Mesenchymal stem cell (in vitro differentiated cells and primary cell): ENCODE data around the gene CDH10.

Experiments
- DNase-seq: peaks from one replicate; pipeline ENCODE4 v3.0.0-alpha.2; 2013
- H2AFZ ChIP-seq: one replicate; pipeline ENCODE4 v1.6.1; 2013; ENCODE audit warnings: low read depth, mild to moderate bottlenecking, control low read depth, inconsistent platforms, low read length, moderate library complexity
- H2AK5ac ChIP-seq: 2 replicates; pipeline ENCODE4 v1.6.1; 2013; ENCODE audit warnings: low read length, moderate library complexity, mild to moderate bottlenecking, inconsistent platforms; ENCODE audit not compliant: severe bottlenecking
- H2BK120ac ChIP-seq: one replicate; pipeline ENCODE4 v1.6.1; 2013; ENCODE audit warnings: low read depth, mild to moderate bottlenecking, inconsistent platforms, low read length, moderate library complexity
- H2BK12ac ChIP-seq, 2 experiments: one replicate each; pipeline ENCODE4 v1.6.1; 2013; ENCODE audit warnings: inconsistent platforms in 2 of 2, low read length in 2 of 2, mild to moderate bottlenecking in 2 of 2, moderate library complexity in 2 of 2, control low read depth in 1 of 2
- H2BK15ac ChIP-seq: one replicate; pipeline ENCODE4 v1.6.1; 2013; ENCODE audit warnings: mild to moderate bottlenecking, low read depth, inconsistent platforms; ENCODE audit not compliant: poor library complexity, severe bottlenecking
- H2BK5ac ChIP-seq: 2 replicates; pipeline ENCODE4 v1.6.1; 2013; ENCODE audit warnings: low read depth, mild to moderate bottlenecking, low read length, control low read depth, inconsistent platforms; ENCODE audit not compliant: poor library complexity, severe bottlenecking
- H3K14ac ChIP-seq, 2 experiments: one replicate each; pipeline ENCODE4 v1.6.1; 2013; ENCODE audit warnings: inconsistent platforms in 2 of 2, low read length in 2 of 2, control low read depth in 1 of 2, mild to moderate bottlenecking in 1 of 2, moderate library complexity in 1 of 2
- H3K18ac ChIP-seq, 2 experiments: one replicate each; pipeline ENCODE4 v1.6.1; 2013; ENCODE audit warnings: inconsistent platforms in 2 of 2, low read length in 2 of 2, control low read depth in 1 of 2, low read depth in 1 of 2, mild to moderate bottlenecking in 1 of 2
- H3K23ac ChIP-seq, 2 experiments: one replicate each; pipeline ENCODE4 v1.6.1; 2013; ENCODE audit warnings: inconsistent platforms in 2 of 2, low read length in 2 of 2, mild to moderate bottlenecking in 2 of 2, moderate library complexity in 2 of 2, control low read depth in 1 of 2
- H3K27ac ChIP-seq: 2 replicates; pipeline ENCODE4 v1.5.1; 2013; ENCODE audit warnings: mild to moderate bottlenecking, moderate library complexity, low read length, control low read depth, inconsistent platforms; ENCODE audit not compliant: poor library complexity, severe bottlenecking
- H3K27me3 ChIP-seq, 2 experiments: 2 replicates each; pipeline versions ENCODE4 v1.6.1 to v1.7.0; 2013; ENCODE audit warnings: low read length in 2 of 2, mild to moderate bottlenecking in 2 of 2, moderate library complexity in 2 of 2, control low read depth in 1 of 2, inconsistent platforms in 1 of 2; ENCODE audit not compliant: control insufficient read depth in 1 of 2, insufficient read depth in 1 of 2
- H3K36me3 ChIP-seq, 2 experiments: 2 replicates each; pipeline versions ENCODE4 v1.6.1 to v1.7.0; 2013; ENCODE audit warnings: low read length in 2 of 2, control low read depth in 1 of 2, inconsistent platforms in 1 of 2, low read depth in 1 of 2, mild to moderate bottlenecking in 1 of 2; ENCODE audit not compliant: insufficient read depth in 2 of 2, control insufficient read depth in 1 of 2
- H3K4ac ChIP-seq, 2 experiments: one replicate each; pipeline ENCODE4 v1.6.1; 2013; ENCODE audit warnings: inconsistent platforms in 2 of 2, low read length in 2 of 2, mild to moderate bottlenecking in 2 of 2, moderate library complexity in 2 of 2, control low read depth in 1 of 2, low read depth in 1 of 2
- H3K4me1 ChIP-seq: 2 replicates; pipeline ENCODE4 v1.6.1; 2013; ENCODE audit warnings: low read depth, low read length, control low read depth; ENCODE audit not compliant: control insufficient read depth, insufficient read depth
- H3K4me2 ChIP-seq: 2 replicates; pipeline ENCODE4 v1.6.1; 2013; ENCODE audit warnings: low read length, mild to moderate bottlenecking, inconsistent platforms; ENCODE audit not compliant: poor library complexity, severe bottlenecking
- H3K4me3 ChIP-seq, 2 experiments: 2 replicates each; pipeline versions ENCODE4 v1.5.1 to v1.7.0; 2013; ENCODE audit warnings: low read length in 2 of 2, mild to moderate bottlenecking in 2 of 2, control low read depth in 1 of 2, low read depth in 1 of 2; ENCODE audit not compliant: insufficient read depth in 1 of 2
- H3K79me1 ChIP-seq: replicated peaks from 2 replicates; pipeline ENCODE4 v1.6.1; 2013; ENCODE audit warnings: mild to moderate bottlenecking, control low read depth, low read length, inconsistent platforms; ENCODE audit not compliant: poor library complexity, severe bottlenecking
- H3K9ac ChIP-seq: 2 replicates; pipeline ENCODE4 v1.7.0; 2013; ENCODE audit warnings: mild to moderate bottlenecking, low read length, moderate library complexity
- H3K9me3 ChIP-seq: 2 replicates; pipeline ENCODE4 v1.7.0; 2013; ENCODE audit warnings: mild to moderate bottlenecking, low read length; ENCODE audit not compliant: control insufficient read depth
- H4K8ac ChIP-seq: one replicate; pipeline ENCODE4 v1.6.1; 2013; ENCODE audit warnings: inconsistent platforms, mild to moderate bottlenecking, low read length, moderate library complexity
- H4K91ac ChIP-seq: one replicate; pipeline ENCODE4 v1.6.1; 2013; ENCODE audit warnings: mild to moderate bottlenecking, low read length, inconsistent platforms
- WGBS: methylation state at CpG from one replicate; pipeline ENCODE4 v1.1.7; 2013; ENCODE audit warnings: mixed read lengths; 5-methylcytosine and 5-hydroxymethylcytosine counted together

Gene CDH10

GRCh38 chr5:24616566-24616965, 28.2 kb downstream of the CDH10 start:
- Histone ChIP-seq H3K14ac (no peak overlapping the region), H3K79me1 (no peaks in the 10 kb centered on the region), H2BK5ac (no peak overlapping the region), H3K27me3 (no peaks in the 10 kb centered on the region), H3K18ac (no peak overlapping the region), H2AK5ac (no peak overlapping the region), H3K9me3 (no peaks in the 10 kb centered on the region), H4K91ac (no peak overlapping the region), H2BK15ac (no peak overlapping the region), H3K4ac (no peak overlapping the region), H2BK120ac (no peak overlapping the region), H3K4me1 (no peaks in the 10 kb centered on the region), H2BK12ac (no peak overlapping the region), H3K36me3 (no peaks in the 10 kb centered on the region), H3K4me3 (no peak overlapping the region), H4K8ac (no peak overlapping the region), H3K27ac (no peak overlapping the region), H3K9ac (no peak overlapping the region), H3K23ac (no peak overlapping the region), H3K4me2 (no peak overlapping the region), H2AFZ (no peak overlapping the region)
- WGBS = 86% methylated on average over 1 of the region's 1 CpG
- no peak for DNase-seq

DNA sequence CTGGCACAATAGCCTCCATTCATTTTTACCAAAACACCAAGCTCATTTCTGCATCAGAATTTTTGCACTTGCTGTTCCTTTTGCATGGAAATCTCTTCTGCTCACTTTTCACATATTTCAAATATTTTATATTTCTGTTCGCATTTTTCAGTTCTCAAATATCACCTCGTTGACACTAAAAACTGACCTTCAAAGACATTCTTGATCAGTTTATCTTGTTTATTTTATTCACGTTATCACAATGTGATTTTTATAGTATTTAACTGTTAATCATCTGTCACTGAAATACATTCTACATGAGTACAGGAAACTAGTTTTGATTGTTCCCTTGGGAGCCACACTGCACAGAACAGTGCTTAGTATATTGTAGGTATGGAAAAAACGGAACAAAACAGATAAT, 29.6 kb downstream of the CDH10 start:
- no peak overlapping the region for H3K4me3 ChIP-seq
- H3K9me3 ChIP-seq = no peaks in the 10 kb centered on the region
- H3K4ac ChIP-seq = no peak overlapping the region
- no peak overlapping the region for H2BK15ac ChIP-seq
- no peaks in the 10 kb centered on the region for H3K79me1 ChIP-seq
- H2BK5ac ChIP-seq = no peak overlapping the region
- H3K9ac ChIP-seq = no peak overlapping the region
- no peak for DNase-seq
- no peak overlapping the region for H3K4me2 ChIP-seq
- no peak overlapping the region for H3K23ac ChIP-seq
- H4K91ac ChIP-seq = no peak overlapping the region
- no peaks in the 10 kb centered on the region for H3K4me1 ChIP-seq
- H2AFZ ChIP-seq = no peak overlapping the region
- no peak overlapping the region for H2AK5ac ChIP-seq
- H2BK120ac ChIP-seq = no peak overlapping the region
- no peak overlapping the region for H3K18ac ChIP-seq
- no peaks in the 10 kb centered on the region for H3K27me3 ChIP-seq
- no peaks in the 10 kb centered on the region for H3K36me3 ChIP-seq
- no peak overlapping the region for H4K8ac ChIP-seq
- WGBS = 89% methylated on average over 2 of the region's 4 CpGs
- no peak overlapping the region for H3K27ac ChIP-seq
- H3K14ac ChIP-seq = no peak overlapping the region
- H2BK12ac ChIP-seq = no peak overlapping the region

GRCh38 chr5:24609706-24610105, 35.1 kb downstream of the CDH10 start:
- H3K18ac ChIP-seq = no peak overlapping the region
- 96% methylated on average over 12 of the region's 14 CpGs for WGBS

DNA sequence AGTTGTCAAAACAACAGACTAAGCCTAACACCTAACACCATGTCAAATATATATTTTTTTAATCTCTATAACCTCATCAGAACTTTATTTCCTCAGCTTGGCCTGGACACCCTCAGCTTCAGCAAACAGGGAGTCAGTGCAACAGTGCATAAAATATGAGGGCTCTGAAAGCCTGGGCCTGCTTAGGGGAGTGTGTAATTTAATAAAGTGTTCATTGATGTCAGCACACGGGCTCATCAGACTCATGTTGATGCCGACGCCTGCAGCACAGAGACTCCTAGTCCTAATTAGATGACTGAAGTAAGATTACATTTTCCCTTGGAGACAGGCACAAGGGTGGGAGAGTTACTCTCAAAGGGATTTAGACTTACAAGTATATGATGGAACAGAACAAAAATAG, 37.8 kb downstream of the CDH10 start:
- Histone ChIP-seq H3K36me3 (no peaks in the 10 kb centered on the region), H4K91ac (no peak overlapping the region), H3K4me2 (no peak overlapping the region), H2BK15ac (no peak overlapping the region), H2AFZ (no peak overlapping the region), H3K79me1 (peaks cover 2% of the 10 kb centered on the region), H3K14ac (no peak overlapping the region), H3K23ac (no peak overlapping the region), H3K4me3 (no peak overlapping the region), H2BK120ac (no peak overlapping the region), H2AK5ac (no peak overlapping the region), H2BK12ac (no peak overlapping the region), H3K9me3 (no peaks in the 10 kb centered on the region), H3K18ac (no peak overlapping the region), H3K27me3 (no peaks in the 10 kb centered on the region), H3K27ac (no peak overlapping the region), H2BK5ac (no peak overlapping the region), H3K4ac (no peak overlapping the region), H3K4me1 (no peaks in the 10 kb centered on the region), H3K9ac (no peak overlapping the region), H4K8ac (no peak overlapping the region)
- WGBS = 93% methylated on average over 3 of the region's 3 CpGs
- no peak for DNase-seq

More at GRCh38 chr5:24609706-24610105, 35.1 kb downstream of the CDH10 start:
- Histone ChIP-seq H3K36me3 (no peaks in the 10 kb centered on the region), H3K14ac (peak overlapping the region in 1 of 2 experiments; percentile 51), H2BK12ac (no peak overlapping the region), H4K8ac (no peak overlapping the region), H2BK120ac (no peak overlapping the region), H3K4ac (no peak overlapping the region), H2BK15ac (no peak overlapping the region), H3K4me2 (no peak overlapping the region), H3K9me3 (no peaks in the 10 kb centered on the region), H2AFZ (no peak overlapping the region), H3K9ac (no peak overlapping the region), H3K79me1 (peaks cover 2% of the 10 kb centered on the region), H2AK5ac (no peak overlapping the region), H3K4me3 (no peak overlapping the region), H3K27me3 (no peaks in the 10 kb centered on the region), H2BK5ac (no peak overlapping the region), H4K91ac (no peak overlapping the region), H3K27ac (no peak overlapping the region), H3K23ac (no peak overlapping the region), H3K4me1 (no peaks in the 10 kb centered on the region)
- no peak for DNase-seq
